Small intestine (tissue), 7 donors: ENCODE results near the gene TTC38. TPM values are rescaled to one million over a fixed set of nuclear protein-coding genes. Genes with fewer than 3 reads are reported as not detected.

Experiments
- DNase-seq, 2 donors: peaks; one replicate each; pipeline versions ENCODE4 v3.0.0 to v3.0.0-alpha.2; 2013
- FAIRE-seq: peaks from 2 replicates; lab custom pipeline; 2012; peaks lifted over from hg19 to GRCh38; lab: Jason Lieb, UNC
- H3K27ac ChIP-seq, 3 donors: one replicate each; pipeline ENCODE4 v1.5.1; 2013; ENCODE audit warnings: low read length in 2 of 3, mild to moderate bottlenecking in 2 of 3, control low read depth in 1 of 3, inconsistent platforms in 1 of 3, low read depth in 1 of 3, moderate library complexity in 1 of 3
- H3K27me3 ChIP-seq, 3 donors: one replicate each; pipeline ENCODE4 v1.6.1; 2013; ENCODE audit warnings: low read length in 3 of 3, inconsistent platforms in 1 of 3; ENCODE audit not compliant: control insufficient read depth in 3 of 3, insufficient read depth in 3 of 3
- H3K36me3 ChIP-seq, 3 donors: one replicate each; pipeline ENCODE4 v1.6.1; 2013; ENCODE audit warnings: low read length in 3 of 3, inconsistent platforms in 1 of 3, low read depth in 1 of 3, mild to moderate bottlenecking in 1 of 3, moderate library complexity in 1 of 3; ENCODE audit not compliant: control insufficient read depth in 3 of 3, insufficient read depth in 2 of 3
- H3K4me1 ChIP-seq, 3 donors: one replicate each; pipeline ENCODE4 v1.6.1; 2013; ENCODE audit warnings: low read length in 2 of 3, inconsistent platforms in 1 of 3, low read depth in 1 of 3, mild to moderate bottlenecking in 1 of 3, moderate library complexity in 1 of 3; ENCODE audit not compliant: control insufficient read depth in 3 of 3, insufficient read depth in 2 of 3
- H3K4me3 ChIP-seq, 3 donors: one replicate each; pipeline ENCODE4 v1.5.1; 2013; ENCODE audit warnings: low read length in 3 of 3, control low read depth in 1 of 3, inconsistent platforms in 1 of 3, low read depth in 1 of 3, mild to moderate bottlenecking in 1 of 3, moderate library complexity in 1 of 3
- H3K9me3 ChIP-seq, 2 donors: one replicate each; pipeline ENCODE4 v1.6.1; 2013; ENCODE audit warnings: low read depth in 1 of 2, low read length in 1 of 2; ENCODE audit not compliant: control insufficient read depth in 2 of 2, insufficient read depth in 1 of 2
- WGBS, 3 donors: extraction: QIAGEN DNeasy Blood & Tissue Kit; methylation state at CpG; one replicate each; pipeline ENCODE4 v1.1.7; 2013; 5-methylcytosine and 5-hydroxymethylcytosine counted together
- polyA plus RNA-seq, 4 donors: library from polyadenylated mRNA; stranded (reverse) in 3 of 4; unstranded in 1 of 4; fragments of 200-250 nt in 3 of 4; fragments of 120-200 nt in 1 of 4; gene quantifications; one replicate each; pipeline versions ENCODE4 v1.2.1 to v1.2.3, GENCODE V29; 2013
- donor health status: healthy with polysubstance abuse.
- donor health status: control.
- donor health status: control.
- donor health status: Bipolar disorder and iron deficiency.
- donor health status: healthy.

TTC38 gene
- polyA plus RNA-seq, 4 donors: 83.5 to 231 (median 166) TPM

DNA sequence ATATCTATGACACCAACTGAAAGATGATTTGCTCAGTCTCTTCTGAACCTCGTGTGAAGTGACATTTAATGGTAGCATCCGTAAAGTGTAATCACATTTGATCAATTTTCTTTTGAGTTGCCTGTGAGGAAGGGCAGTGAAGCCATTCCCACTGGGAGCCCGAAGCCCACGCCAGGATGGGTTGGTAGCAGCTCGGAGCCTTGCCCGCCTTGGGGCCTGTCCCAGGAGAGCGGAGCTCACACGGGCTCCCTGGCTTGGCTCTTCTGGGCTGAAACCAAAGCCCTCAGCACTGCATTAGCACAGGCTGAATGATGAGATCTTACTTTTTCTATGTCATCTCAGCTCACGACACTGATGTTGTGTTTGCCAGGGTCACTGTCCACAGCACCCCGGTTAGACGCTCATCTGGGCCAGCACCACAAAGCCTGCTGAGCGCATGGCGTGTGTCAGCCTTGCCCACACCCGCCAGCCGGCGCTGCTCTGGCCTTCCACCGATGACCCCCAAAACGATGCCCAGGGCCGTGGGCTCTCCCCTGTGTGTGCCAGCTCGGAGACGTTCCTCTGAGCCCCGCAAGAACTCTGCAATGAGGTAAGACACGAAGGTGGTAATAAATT lies 58.4 kb downstream of the TTC38 start:
- Histone ChIP-seq H3K4me1 (no peaks in the 10 kb centered on the region), H3K4me3 (no peak overlapping the region), H3K27me3 (no peaks in the 10 kb centered on the region), H3K27ac (no peak overlapping the region), H3K9me3 (no peaks in the 10 kb centered on the region), H3K36me3 (peaks cover 0 to 64% (median 0%) of the 10 kb centered on the region in 3 donors)
- DNase-seq (no peak), FAIRE-seq (no peak)
- WGBS, 3 donors: 92 to 95% (median 93%) methylated on average over 23 of the region's 23 CpGs

DNA sequence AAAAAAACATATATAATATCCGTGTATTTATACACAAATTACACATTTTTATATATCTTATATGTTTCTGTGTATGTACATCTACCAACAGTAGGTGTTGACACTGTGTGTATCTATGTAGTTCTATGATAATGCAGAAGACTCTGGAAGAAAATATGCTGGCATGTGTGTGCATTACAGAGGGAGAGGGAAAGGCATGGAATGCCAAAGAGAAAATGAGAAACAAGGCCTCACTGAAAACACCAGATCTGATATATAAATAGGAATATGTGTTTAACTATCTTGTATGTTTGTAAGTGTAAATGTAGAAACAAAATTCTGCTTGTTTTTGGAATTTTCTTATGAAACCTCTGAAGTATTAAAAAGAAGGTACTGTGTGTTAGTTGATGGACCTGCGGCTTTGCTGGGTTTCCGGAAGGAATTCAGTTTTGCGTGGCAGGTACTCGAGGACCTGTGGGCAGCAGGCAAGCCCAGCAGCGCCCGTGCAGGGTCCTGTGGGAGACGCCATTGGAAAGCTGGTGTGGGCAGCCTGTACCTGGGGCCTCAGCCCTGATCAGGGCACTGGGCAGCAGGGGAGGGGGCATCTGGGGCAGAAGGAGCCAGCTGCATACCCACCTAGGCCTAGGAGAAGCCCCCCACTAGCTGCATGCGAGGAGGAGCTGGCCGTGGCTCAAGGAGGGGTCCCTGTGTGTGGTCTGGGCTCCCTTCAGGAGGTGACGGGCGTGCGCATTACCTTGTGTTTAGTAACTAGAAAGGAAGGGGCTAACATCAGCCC lies 60.1 kb downstream of the TTC38 start:
- no peaks in the 10 kb centered on the region for H3K4me1 ChIP-seq
- H3K36me3 ChIP-seq: peaks cover 0 to 69% (median 0%) of the 10 kb centered on the region in 3 donors
- H3K27me3 ChIP-seq: no peaks in the 10 kb centered on the region
- DNase-seq (no peak), FAIRE-seq (no peak)
- WGBS, 3 donors: 95 to 97% (median 95%) methylated on average over 12 to 13 of the region's 13 CpGs
- no peaks in the 10 kb centered on the region for H3K9me3 ChIP-seq
- no peak overlapping the region for H3K4me3 ChIP-seq
- H3K27ac ChIP-seq: no peak overlapping the region

DNA sequence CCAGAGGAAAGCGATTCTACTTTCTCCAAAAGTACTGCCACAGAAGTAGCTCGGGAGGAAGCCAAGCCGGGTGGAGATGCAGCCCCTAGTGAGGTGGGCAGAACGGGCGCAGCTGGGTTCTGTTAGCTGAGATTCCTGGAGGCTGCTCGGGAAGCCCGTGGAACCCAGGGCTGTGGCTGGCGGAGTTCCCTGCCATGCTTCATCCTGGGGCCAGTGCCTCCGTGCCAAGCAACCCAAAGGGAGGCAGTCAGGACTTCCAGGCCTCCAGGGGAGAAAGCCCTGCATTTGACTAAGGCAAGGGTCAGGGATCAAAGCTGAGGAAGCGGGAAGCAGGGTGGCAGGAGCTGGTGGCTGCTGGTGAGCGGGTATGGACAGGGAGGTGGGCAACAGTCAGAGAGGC lies 61.0 kb downstream of the TTC38 start:
- 96 to 97% (median 96%) methylated on average over 10 to 11 of the region's 11 CpGs for WGBS, 3 donors
- Histone ChIP-seq H3K4me3 (no peak overlapping the region), H3K4me1 (no peaks in the 10 kb centered on the region), H3K27ac (no peak overlapping the region), H3K27me3 (no peaks in the 10 kb centered on the region), H3K9me3 (no peaks in the 10 kb centered on the region), H3K36me3 (peaks cover 0 to 63% (median 0%) of the 10 kb centered on the region in 3 donors)
- no peak for FAIRE-seq
- no peak for DNase-seq

DNA sequence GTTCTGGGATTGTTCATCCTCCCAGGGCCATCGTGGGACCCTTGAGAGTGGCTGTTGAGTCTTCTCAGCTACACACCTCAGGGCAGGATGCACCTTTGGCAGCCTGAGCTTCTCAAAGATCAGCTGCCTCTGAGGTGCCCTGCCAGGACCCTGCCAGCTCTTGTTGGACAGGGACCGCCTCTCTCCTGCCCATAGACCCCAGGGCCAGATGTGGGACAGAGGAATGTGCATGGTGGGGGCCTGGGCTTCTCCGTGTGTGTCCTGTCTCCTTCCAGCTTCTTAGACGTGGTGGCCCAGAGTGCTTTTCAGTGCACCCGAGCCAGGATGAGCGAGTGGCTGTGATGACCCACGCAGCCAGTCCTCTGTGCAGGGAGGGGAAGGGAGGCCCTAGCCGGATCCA lies 61.8 kb downstream of the TTC38 start:
- no peaks in the 10 kb centered on the region for H3K9me3 ChIP-seq
- no peaks in the 10 kb centered on the region for H3K27me3 ChIP-seq
- H3K4me1 ChIP-seq: no peaks in the 10 kb centered on the region
- H3K36me3 ChIP-seq: peaks cover 0 to 58% (median 0%) of the 10 kb centered on the region in 3 donors
- DNase-seq: no peak
- FAIRE-seq: no peak
- WGBS, 3 donors: 90 to 92% (median 92%) methylated on average over 8 of the region's 8 CpGs
- no peak overlapping the region for H3K27ac ChIP-seq
- H3K4me3 ChIP-seq: no peak overlapping the region

DNA sequence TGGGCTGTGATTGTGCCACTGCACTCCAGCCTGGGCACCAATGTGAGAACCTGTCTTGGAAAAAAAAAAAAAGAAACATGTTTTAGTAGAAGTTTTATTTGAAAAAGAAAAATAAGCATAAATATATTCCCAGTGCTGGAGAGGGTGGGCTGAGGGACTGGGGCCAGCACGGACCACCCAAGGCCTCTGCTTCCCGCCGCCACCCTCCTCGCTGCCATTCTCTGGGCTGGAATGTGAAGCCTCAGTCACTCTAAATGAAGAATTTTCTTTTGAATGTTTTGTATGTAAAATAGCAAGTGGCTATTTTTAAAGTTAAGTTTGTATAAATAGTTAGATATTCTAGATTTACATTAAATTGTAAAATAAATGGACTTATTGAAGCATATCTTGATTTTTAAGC lies 62.6 kb downstream of the TTC38 start:
- DNase-seq (no peak), FAIRE-seq (no peak)
- 96 to 99% (median 96%) methylated on average over 4 of the region's 4 CpGs for WGBS, 3 donors
- Histone ChIP-seq H3K4me1 (no peaks in the 10 kb centered on the region), H3K36me3 (peaks cover 0 to 53% (median 0%) of the 10 kb centered on the region in 3 donors), H3K27me3 (no peaks in the 10 kb centered on the region), H3K4me3 (no peak overlapping the region), H3K27ac (no peak overlapping the region), H3K9me3 (no peaks in the 10 kb centered on the region)

GRCh38 chr22:46331496-46331895 lies 63.7 kb downstream of the TTC38 start:
- WGBS, 3 donors: 96 to 98% (median 97%) methylated on average over 23 of the region's 23 CpGs
- H3K9me3 ChIP-seq: no peaks in the 10 kb centered on the region
- H3K4me3 ChIP-seq: no peak overlapping the region
- peaks cover 0 to 43% (median 0%) of the 10 kb centered on the region in 3 donors for H3K36me3 ChIP-seq
- H3K27me3 ChIP-seq: no peaks in the 10 kb centered on the region
- DNase-seq (no peak), FAIRE-seq (no peak)
- no peak overlapping the region for H3K27ac ChIP-seq
- no peaks in the 10 kb centered on the region for H3K4me1 ChIP-seq

- FAIRE-seq: no peak
- WGBS, 3 donors: 1% methylated on average over 84 to 93 of the region's 93 CpGs
Observed at GRCh38 chr22:46335201-46336118, 67.7 kb downstream of the TTC38 start, which contains the start of gene TRMU. TRMU (plus strand) TSS chr22:46335714; CDS start chr22:46335765, 51 bp downstream.

More at GRCh38 chr22:46335201-46336118, 67.7 kb downstream of the TTC38 start, which contains the start of gene TRMU:
- Histone ChIP-seq H3K4me3 (peak within 1 kb of the TSS; percentile 81 to 95 (median 85)), H3K4me1 (peaks cover 0 to 5% (median 0%) of the 10 kb centered on the region in 3 donors), H3K9me3 (no peaks in the 10 kb centered on the region), H3K27ac (peak within 1 kb of the TSS; percentile 81 to 91 (median 85)), H3K27me3 (no peaks in the 10 kb centered on the region), H3K36me3 (peaks cover 7 to 39% (median 13%) of the 10 kb centered on the region in 3 donors)
- DNase-seq: peak; percentile 79 to 93
